IMR-90 (cell line): ENCODE results near the gene CLPX. TPM values are rescaled to one million over a fixed set of nuclear protein-coding genes. Genes with fewer than 3 reads are reported as not detected.

Source experiments
- ATAC-seq: fragments of 200-7000 bp; cut with Tn5 transposase; 2 replicates; pipeline ENCODE4 v1.9.1; 2020; ENCODE audit warnings: low read depth, mild to moderate bottlenecking, moderate library complexity
- BruUV-seq: library from RNA; stranded (reverse); fragments of 400-500 nt; replicated peaks from 2 replicates; lab custom pipeline; 2021; lab: Mats Ljungman, UMichigan
- CTCF ChIA-PET: fragments of 300-600 bp; formaldehyde crosslinking; extraction: SDS; loops from one replicate; lab custom pipeline; 2021; ENCODE audit warnings: antibody characterized with exemption; lab: Yijun Ruan, JAX
- POLR2A ChIA-PET: fragments of 300-600 bp; sonication (Branson Sonifier 250); formaldehyde crosslinking; loops from one replicate; lab custom pipeline; 2022; ENCODE audit warnings: antibody characterized with exemption; ENCODE audit not compliant: unreplicated experiment; lab: Charles Lee
- DNase-seq: peaks from one replicate; pipeline ENCODE4 v3.0.0; 2013
- H2AFZ ChIP-seq: replicated peaks from 2 replicates; pipeline ENCODE3; 2013; ENCODE audit warnings: low read length, mild to moderate bottlenecking; ENCODE audit not compliant: poor library complexity
- H2AK5ac ChIP-seq: 2 replicates; pipeline ENCODE4 v1.6.1; 2013; ENCODE audit warnings: low read depth, low read length, inconsistent platforms
- H2AK9ac ChIP-seq: replicated peaks from 2 replicates; pipeline ENCODE3; 2013; ENCODE audit warnings: mild to moderate bottlenecking, low read depth, low read length, moderate library complexity; ENCODE audit not compliant: poor library complexity
- H2BK120ac ChIP-seq: 2 replicates; pipeline ENCODE4 v1.6.1; 2013; ENCODE audit warnings: low read depth, low read length, inconsistent platforms
- H2BK15ac ChIP-seq: 3 replicates; pipeline ENCODE4 v1.6.1; 2013; ENCODE audit warnings: low read depth, low read length, inconsistent platforms
- H2BK20ac ChIP-seq: 2 replicates; pipeline ENCODE4 v1.6.1; 2013; ENCODE audit warnings: low read depth, mild to moderate bottlenecking, inconsistent platforms, low read length, moderate library complexity
- H2BK5ac ChIP-seq: 2 replicates; pipeline ENCODE4 v1.6.1; 2013; ENCODE audit warnings: mild to moderate bottlenecking, low read depth, low read length, inconsistent platforms; ENCODE audit not compliant: poor library complexity, severe bottlenecking
- H3K14ac ChIP-seq: replicated peaks from 2 replicates; pipeline ENCODE4 v1.6.1; 2013; ENCODE audit warnings: low read depth, low read length, inconsistent platforms
- H3K18ac ChIP-seq: 2 replicates; pipeline ENCODE4 v1.6.1; 2013; ENCODE audit warnings: low read depth, low read length, control low read depth
- H3K23ac ChIP-seq: 2 replicates; pipeline ENCODE4 v1.6.1; 2013; ENCODE audit warnings: low read depth, low read length, inconsistent platforms
- H3K27ac ChIP-seq: 2 replicates; pipeline ENCODE4 v1.5.1; 2013; ENCODE audit warnings: mild to moderate bottlenecking, control low read depth, low read length; ENCODE audit not compliant: insufficient read depth
- H3K27me3 ChIP-seq: 2 replicates; pipeline ENCODE4 v1.6.1; 2013; ENCODE audit warnings: low read length; ENCODE audit not compliant: control insufficient read depth, insufficient read depth
- H3K36me3 ChIP-seq: 2 replicates; pipeline ENCODE4 v1.6.1; 2013; ENCODE audit warnings: low read length, mixed read lengths; ENCODE audit not compliant: control insufficient read depth, insufficient read depth
- H3K4ac ChIP-seq: 2 replicates; pipeline ENCODE4 v1.6.1; 2013; ENCODE audit warnings: low read depth, low read length, inconsistent platforms
- H3K4me1 ChIP-seq: 2 replicates; pipeline ENCODE4 v1.6.1; 2013; ENCODE audit warnings: low read length, mixed read lengths; ENCODE audit not compliant: control insufficient read depth, insufficient read depth
- H3K4me2 ChIP-seq: 2 replicates; pipeline ENCODE4 v1.6.1; 2013; ENCODE audit warnings: low read depth, mild to moderate bottlenecking, control low read depth, low read length, moderate library complexity
- H3K4me3 ChIP-seq: 2 replicates; pipeline ENCODE4 v1.5.1; 2013; ENCODE audit warnings: low read depth, mild to moderate bottlenecking, control low read depth, low read length, moderate library complexity; ENCODE audit not compliant: insufficient read depth
- H3K56ac ChIP-seq: 2 replicates; pipeline ENCODE4 v1.6.1; 2013; ENCODE audit warnings: low read length, inconsistent platforms; ENCODE audit not compliant: insufficient read depth; ENCODE audit errors: extremely low read depth
- H3K79me1 ChIP-seq, 2 experiments: 2 replicates each; pipeline ENCODE4 v1.6.1; 2013; ENCODE audit warnings: low read length in 2 of 2, inconsistent platforms in 1 of 2, low read depth in 1 of 2
- H3K9ac ChIP-seq: 2 replicates; pipeline ENCODE4 v1.6.1; 2013; ENCODE audit warnings: low read depth, low read length, control low read depth
- H3K9me1 ChIP-seq: 2 replicates; pipeline ENCODE4 v1.6.1; 2013; ENCODE audit warnings: low read length, inconsistent platforms; ENCODE audit not compliant: insufficient read depth
- H3K9me3 ChIP-seq: 2 replicates; pipeline ENCODE4 v1.6.1; 2013; ENCODE audit warnings: low read length; ENCODE audit not compliant: control insufficient read depth, insufficient read depth
- H4K20me1 ChIP-seq: 2 replicates; pipeline ENCODE4 v1.6.1; 2013; ENCODE audit warnings: low read length, inconsistent platforms; ENCODE audit not compliant: insufficient read depth
- H4K5ac ChIP-seq: 2 replicates; pipeline ENCODE4 v1.6.1; 2013; ENCODE audit warnings: mild to moderate bottlenecking, low read depth, low read length, control low read depth
- H4K8ac ChIP-seq, 2 experiments: 2 replicates each; pipeline ENCODE4 v1.6.1; 2013; ENCODE audit warnings: low read depth in 2 of 2, low read length in 2 of 2, control low read depth in 1 of 2, inconsistent platforms in 1 of 2
- H4K91ac ChIP-seq: 2 replicates; pipeline ENCODE4 v1.6.1; 2013; ENCODE audit warnings: low read depth, low read length, inconsistent platforms; ENCODE audit not compliant: insufficient read depth
- CTCF ChIP-seq: conservative IDR thresholded peaks from 2 replicates; pipeline ENCODE4 v1.5.1; 2012; ENCODE audit warnings: mild to moderate bottlenecking, low read depth, low read length, improper control_type of control experiment
- MXI1 ChIP-seq: IDR thresholded peaks from 2 replicates; pipeline ENCODE4 v1.6.1; 2012; ENCODE audit warnings: low read depth, mild to moderate bottlenecking, low read length, moderate library complexity, borderline replicate concordance
- WGBS, 2 experiments: methylation state at CpG; one replicate each; pipeline versions ENCODE4 v1.1.5 to v1.1.7; 2013; ENCODE audit warnings: missing lambda C conversion rate in 2 of 2; ENCODE audit not compliant: insufficient read length in 1 of 2; ENCODE audit errors: extremely low coverage in 2 of 2; 5-methylcytosine and 5-hydroxymethylcytosine counted together
- dilution Hi-C: fragments of 300-500 bp; cut with HindIII; formaldehyde crosslinking; loops from one replicate; pipeline ENCODE4 v1.14.3; 2018; ENCODE audit warnings: low sequenced_read_pairs; ENCODE audit not compliant: unreplicated experiment
- in situ Hi-C: fragments of 300-500 bp; cut with MboI; formaldehyde crosslinking; loops from 3 replicates; pipeline ENCODE4 v1.14.3; 2019; ENCODE audit warnings: low sequenced_read_pairs, inconsistent platforms, mixed read lengths
- intact Hi-C: fragments of 100-400 bp; cut with micrococcal nuclease; formaldehyde crosslinking; loops from 2 replicates; pipeline ENCODE4 v1.10.0; 2022
- polyA plus RNA-seq, 3 experiments: library from polyadenylated mRNA; depleted of rRNA; stranded (reverse); fragments of >200 nt; gene quantifications; 2 replicates each; pipeline ENCODE4 v1.2.3, GENCODE V29; 2012; ENCODE audit warnings: low replicate concordance in 1 of 3
- total RNA-seq: library from RNA; depleted of rRNA; stranded (reverse); fragments of >200 nt; gene quantifications from 2 replicates; pipeline ENCODE4 v1.2.3, GENCODE V29; 2012

CLPX gene
- total and polyA plus RNA-seq, 2 of the 4 experiments (the other 2 are of a cell fraction), result 25.8 to 26.9 TPM

GRCh38 chr15:65212097-65212496, 27.0 kb upstream of the CLPX start:
- CTCF ChIA-PET, result no interaction called here
- H3K56ac ChIP-seq, result no peak overlapping the region
- no peaks in the 10 kb centered on the region for H3K9me1 ChIP-seq
- H3K36me3 ChIP-seq, result no peaks in the 10 kb centered on the region
- H3K9ac ChIP-seq, result no peak overlapping the region
- dilution Hi-C loops, result no loop called here
- no peak overlapping the region for H2BK5ac ChIP-seq
- no peak overlapping the region for H3K23ac ChIP-seq
- TF ChIP-seq MXI1, result no peak
- TF ChIP-seq CTCF, result 0 out of 2 replicates have a peak, but pooled peaks have one; percentile 21
- no peak overlapping the region for H3K4ac ChIP-seq
- 0 out of 2 replicates have a peak overlapping the region, but pooled peaks have one; percentile 19 for H3K27ac ChIP-seq
- no peaks in the 10 kb centered on the region for H4K20me1 ChIP-seq
- no peak for DNase-seq
- H2AFZ ChIP-seq, result no peak overlapping the region
- H4K5ac ChIP-seq, result no peak overlapping the region
- POLR2A ChIA-PET, result no interaction called here
- H3K4me2 ChIP-seq, result no peak overlapping the region
- peaks cover 20% of the 10 kb centered on the region for H3K27me3 ChIP-seq
- no peak overlapping the region for H2AK9ac ChIP-seq
- no TSS peak for BruUV-seq
- in situ Hi-C loops, result no loop called here
- H2BK15ac ChIP-seq, result no peak overlapping the region
- no peaks in the 10 kb centered on the region for H3K79me1 ChIP-seq
- intact Hi-C loops, result no loop called here
- peaks cover 12% of the 10 kb centered on the region; the same call in 1 of the 2 replicates for H3K4me1 ChIP-seq
- ATAC-seq, result no peak
- H3K4me3 ChIP-seq, result no peak overlapping the region
- no peak overlapping the region for H3K18ac ChIP-seq
- no peak overlapping the region for H4K91ac ChIP-seq
- H2BK120ac ChIP-seq, result no peak overlapping the region
- H2BK20ac ChIP-seq, result no peak overlapping the region
- no peak overlapping the region for H2AK5ac ChIP-seq
- no peak overlapping the region for H4K8ac ChIP-seq
- no peak overlapping the region for H3K14ac ChIP-seq
- WGBS, 2 experiments, result 93% methylated on average over 3 of the region's 5 CpGs; no CpG with 5 or more reads in 1 of the 2 experiments
- no peaks in the 10 kb centered on the region for H3K9me3 ChIP-seq
